AG04450 (cell line): ENCODE measurements around the gene ZNF532. TPM values are rescaled to one million over a fixed set of nuclear protein-coding genes. Genes with fewer than 3 reads are reported as not detected.

Experiments used
- CTCF ChIA-PET: fragments of 300-600, 350-600 bp; formaldehyde crosslinking; extraction: SDS; loops from one replicate; lab custom pipeline; 2022; ENCODE audit warnings: antibody characterized with exemption, inconsistent platforms; lab: Charles Lee
- POLR2A ChIA-PET: fragments of 350-600 bp; formaldehyde crosslinking; extraction: SDS; loops from one replicate; lab custom pipeline; 2021; ENCODE audit warnings: antibody characterized with exemption, inconsistent platforms; lab: Yijun Ruan, JAX
- DNase-seq: peaks from one replicate; pipeline ENCODE4 v3.0.0-alpha.2; 2011; ENCODE audit warnings: low read depth, low spot score
- H3K27ac ChIP-seq: one replicate; pipeline ENCODE4 v1.5.1; 2012; ENCODE audit warnings: low read depth, low read length, control low read depth
- H3K27me3 ChIP-seq: one replicate; pipeline ENCODE4 v1.6.0; 2012; ENCODE audit warnings: low read length; ENCODE audit not compliant: control insufficient read depth, insufficient read depth
- H3K4me3 ChIP-seq: 2 replicates; pipeline ENCODE4 v1.5.1; 2011; ENCODE audit warnings: mild to moderate bottlenecking, low read depth, low read length, control low read depth
- H3K9me3 ChIP-seq: 2 replicates; pipeline ENCODE4 v1.5.1; 2012; ENCODE audit warnings: low read length; ENCODE audit not compliant: control insufficient read depth, insufficient read depth
- polyA plus RNA-seq: library from polyadenylated mRNA; depleted of rRNA; stranded (reverse); fragments of >200 nt; gene quantifications from 2 replicates; pipeline ENCODE4 v1.2.3, GENCODE V29; 2011
- TF ChIP-seq, protein P1 (sequence below): IDR thresholded peaks from 2 replicates; pipeline ENCODE4 v1.5.1; 2011; ENCODE audit warnings: low read depth, low read length, control low read depth, inconsistent platforms

ZNF532 gene
- polyA plus RNA-seq, 1 experiment, result 69.7 TPM

DNA sequence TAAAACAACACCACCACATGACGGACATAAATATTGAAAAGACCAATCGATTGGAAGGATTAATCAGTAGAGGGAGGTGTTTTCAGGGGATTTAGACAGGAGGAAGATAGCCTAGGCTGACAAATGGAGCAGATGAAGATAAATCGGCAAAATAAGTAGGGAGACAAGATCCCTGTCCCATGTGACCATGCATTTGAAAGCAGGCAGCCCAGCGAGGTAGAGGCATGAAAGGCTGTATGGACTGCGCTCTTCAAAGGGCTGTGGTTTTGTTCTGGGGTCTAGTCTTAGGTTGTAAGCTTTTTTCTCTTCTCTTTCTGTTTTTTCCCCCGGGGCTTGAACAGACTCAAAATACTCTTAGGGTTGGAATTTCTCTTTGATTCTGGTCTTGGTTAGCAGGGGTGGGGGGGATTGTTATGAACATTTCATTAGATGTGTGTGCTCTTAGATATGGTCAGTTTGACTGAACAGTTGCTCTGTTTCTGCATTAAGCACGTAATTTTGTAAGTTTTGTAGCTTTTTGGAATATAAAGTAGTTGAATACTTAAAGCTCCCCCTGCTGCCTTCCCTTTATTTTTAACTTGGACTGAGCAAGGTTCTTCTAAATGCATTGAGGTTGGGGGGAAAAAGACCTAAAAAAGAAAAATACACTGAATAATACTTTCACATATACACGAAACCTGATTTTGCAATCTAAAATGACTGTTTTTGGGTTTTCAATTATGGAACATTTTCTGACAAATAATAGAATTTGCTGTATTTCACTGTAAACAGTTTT, 32.2 kb downstream of the ZNF532 start:
- Histone ChIP-seq H3K4me3 (no peak overlapping the region), H3K27ac (no peak overlapping the region), H3K27me3 (no peaks in the 10 kb centered on the region), H3K9me3 (no peaks in the 10 kb centered on the region)
- ChIA-PET CTCF (no interaction called here), POLR2A (no interaction called here)
- TF ChIP-seq, protein P1, sequence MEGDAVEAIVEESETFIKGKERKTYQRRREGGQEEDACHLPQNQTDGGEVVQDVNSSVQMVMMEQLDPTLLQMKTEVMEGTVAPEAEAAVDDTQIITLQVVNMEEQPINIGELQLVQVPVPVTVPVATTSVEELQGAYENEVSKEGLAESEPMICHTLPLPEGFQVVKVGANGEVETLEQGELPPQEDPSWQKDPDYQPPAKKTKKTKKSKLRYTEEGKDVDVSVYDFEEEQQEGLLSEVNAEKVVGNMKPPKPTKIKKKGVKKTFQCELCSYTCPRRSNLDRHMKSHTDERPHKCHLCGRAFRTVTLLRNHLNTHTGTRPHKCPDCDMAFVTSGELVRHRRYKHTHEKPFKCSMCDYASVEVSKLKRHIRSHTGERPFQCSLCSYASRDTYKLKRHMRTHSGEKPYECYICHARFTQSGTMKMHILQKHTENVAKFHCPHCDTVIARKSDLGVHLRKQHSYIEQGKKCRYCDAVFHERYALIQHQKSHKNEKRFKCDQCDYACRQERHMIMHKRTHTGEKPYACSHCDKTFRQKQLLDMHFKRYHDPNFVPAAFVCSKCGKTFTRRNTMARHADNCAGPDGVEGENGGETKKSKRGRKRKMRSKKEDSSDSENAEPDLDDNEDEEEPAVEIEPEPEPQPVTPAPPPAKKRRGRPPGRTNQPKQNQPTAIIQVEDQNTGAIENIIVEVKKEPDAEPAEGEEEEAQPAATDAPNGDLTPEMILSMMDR, result no peak
- DNase-seq, result no peak

DNA sequence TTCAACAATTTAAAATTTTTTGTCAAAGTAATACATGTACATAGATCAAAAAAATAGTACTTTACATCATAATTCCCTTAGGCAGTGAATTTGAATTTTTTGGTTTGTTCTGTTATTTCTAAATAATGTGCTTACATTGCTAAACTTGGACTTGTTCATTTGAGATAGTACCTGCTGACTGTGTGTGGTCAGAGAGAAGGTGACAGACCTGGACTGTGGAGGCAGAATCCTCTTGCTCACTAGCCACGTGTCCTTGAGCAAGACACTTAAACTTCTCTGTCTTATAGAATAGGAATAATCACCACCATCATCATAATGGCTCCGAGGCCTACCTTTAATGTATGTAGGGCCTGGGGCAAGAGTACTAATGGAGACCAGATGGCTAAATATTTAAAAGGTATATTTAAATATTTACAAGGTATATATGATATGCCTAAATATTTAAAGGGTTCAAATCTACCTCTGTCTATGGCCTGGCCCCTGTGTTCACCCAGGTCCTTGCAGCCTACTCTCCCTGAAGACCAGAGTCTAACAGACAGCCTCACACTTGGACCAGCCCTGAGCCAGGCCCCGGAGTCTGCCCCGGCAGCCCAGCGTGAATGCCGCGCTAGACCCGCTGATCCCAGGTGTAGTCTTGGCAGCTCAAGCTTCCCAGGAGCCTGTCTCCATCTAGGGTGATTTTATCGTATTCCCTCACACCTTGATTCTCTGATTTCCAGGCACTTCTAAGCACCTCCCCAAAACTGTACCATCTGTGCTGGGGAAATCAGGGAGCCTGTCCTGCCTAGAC, 33.5 kb downstream of the ZNF532 start:
- CTCF ChIA-PET, result no interaction called here
- no peak for DNase-seq

DNA sequence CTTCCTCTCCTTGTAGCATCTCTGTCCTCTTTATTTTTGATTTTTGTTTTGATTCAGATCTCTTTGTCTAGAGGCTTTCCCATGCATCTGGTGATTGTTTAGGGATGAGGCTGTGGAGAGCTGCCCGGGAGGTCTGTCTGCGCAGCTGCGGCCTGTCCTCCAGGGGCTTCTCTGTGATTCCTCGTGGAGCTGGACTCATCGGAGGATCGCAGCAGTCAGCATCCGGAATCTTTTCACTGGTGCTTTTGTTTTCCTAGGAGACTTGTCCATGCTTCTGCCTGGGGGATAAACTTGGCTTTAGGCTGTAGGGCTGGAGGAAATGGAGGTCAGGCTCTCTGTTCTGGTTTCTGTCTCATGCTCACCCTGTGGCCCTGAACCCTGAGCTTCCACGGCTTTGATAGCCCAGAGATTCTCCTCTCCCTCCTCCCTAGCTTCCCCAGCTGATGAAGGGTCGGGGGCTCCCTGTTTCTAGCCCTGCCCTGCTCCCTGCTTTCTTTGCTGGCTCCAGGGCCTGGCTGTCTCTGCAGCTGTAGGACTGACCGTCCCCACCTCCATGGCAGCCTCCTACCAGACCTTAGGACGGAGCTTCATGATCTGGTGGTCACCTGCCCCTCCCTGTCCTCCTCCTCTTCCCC, 35.5 kb downstream of the ZNF532 start:
- H3K27ac ChIP-seq, result no peak overlapping the region
- ChIA-PET POLR2A (interaction anchor here (0.9 kb wide), 1 partner anchor 27 kb away, joined by 3 read pairs; no protein-coding TSS in a partner anchor), CTCF (no interaction called here)
- TF ChIP-seq, protein P1, result no peak
- no peak for DNase-seq
- H3K9me3 ChIP-seq, result no peaks in the 10 kb centered on the region
- no peaks in the 10 kb centered on the region for H3K27me3 ChIP-seq
- H3K4me3 ChIP-seq, result no peak overlapping the region

More for the DNA sequence above, 33.5 kb downstream of the ZNF532 start:
- TF ChIP-seq, protein P1, result no peak
- Histone ChIP-seq H3K27ac (no peak overlapping the region), H3K9me3 (no peaks in the 10 kb centered on the region), H3K4me3 (no peak overlapping the region), H3K27me3 (no peaks in the 10 kb centered on the region)
- POLR2A ChIA-PET, result no interaction called here

GRCh38 chr18:58901143-58901542, 36.5 kb downstream of the ZNF532 start:
- CTCF ChIA-PET, result no interaction called here
- TF ChIP-seq, protein P1, result no peak
- H3K4me3 ChIP-seq, result no peak overlapping the region
- no peaks in the 10 kb centered on the region for H3K9me3 ChIP-seq
- no peak overlapping the region for H3K27ac ChIP-seq
- no peak for DNase-seq
- H3K27me3 ChIP-seq, result no peaks in the 10 kb centered on the region
- POLR2A ChIA-PET, result interaction anchor here (0.9 kb wide), 1 partner anchor 26 kb away, joined by 3 read pairs; no protein-coding TSS in a partner anchor
